Lower lobe of right lung (tissue), 2 donors: ENCODE results near the gene PRKG1. TPM values are rescaled to one million over a fixed set of nuclear protein-coding genes. Genes with fewer than 3 reads are reported as not detected.

ENCODE experiments used
- ATAC-seq, 2 donors: fragments of 200-7000 bp; cut with Tn5 transposase; one replicate each; pipeline ENCODE4 v1.9.1; 2020 to 2022; ENCODE audit warnings: mild to moderate bottlenecking in 2 of 2, moderate library complexity in 2 of 2
- DNase-seq: peaks from one replicate; pipeline ENCODE4 v3.0.0-alpha.2; 2020
- H3K27ac ChIP-seq: fragments of 200-600 bp; one replicate; pipeline ENCODE4 v1.8.0; 2022
- H3K27me3 ChIP-seq: fragments of 200-600 bp; one replicate; pipeline ENCODE4 v1.8.0; 2022; ENCODE audit warnings: low read depth
- H3K36me3 ChIP-seq: fragments of 200-600 bp; one replicate; pipeline ENCODE4 v1.8.0; 2022; ENCODE audit warnings: mild to moderate bottlenecking
- H3K4me1 ChIP-seq: fragments of 200-600 bp; one replicate; pipeline ENCODE4 v1.8.0; 2022
- H3K4me3 ChIP-seq: fragments of 200-600 bp; one replicate; pipeline ENCODE4 v1.8.0; 2022; ENCODE audit warnings: mild to moderate bottlenecking
- H3K9me3 ChIP-seq: fragments of 200-600 bp; one replicate; pipeline ENCODE4 v1.8.0; 2022
- intact Hi-C: fragments of 100-400 bp; cut with DNase I; formaldehyde crosslinking; loops from one replicate; pipeline ENCODE4 v1.11.0; 2022
- total RNA-seq: library from RNA; stranded (reverse); fragmentation: NEBNext Ultra II Directional; extraction: Animal tissue kit (Norgen Biotek cat#: 25700); gene quantifications from one replicate; pipeline ENCODE4 v1.2.1, GENCODE V29; 2021
- TF ChIP-seq, protein P1 (sequence below): fragments of 200-600 bp; IDR thresholded peaks from one replicate; pipeline ENCODE4 v1.8.0; 2022; ENCODE audit warnings: antibody characterized with exemption, mild to moderate bottlenecking
- donor health status: DM: no; HTN: yes; CAD: no; lungs with severe emphysema.

The PRKG1 gene
- total RNA-seq, 1 donor from 2014 or later, result 23.6 TPM

DNA sequence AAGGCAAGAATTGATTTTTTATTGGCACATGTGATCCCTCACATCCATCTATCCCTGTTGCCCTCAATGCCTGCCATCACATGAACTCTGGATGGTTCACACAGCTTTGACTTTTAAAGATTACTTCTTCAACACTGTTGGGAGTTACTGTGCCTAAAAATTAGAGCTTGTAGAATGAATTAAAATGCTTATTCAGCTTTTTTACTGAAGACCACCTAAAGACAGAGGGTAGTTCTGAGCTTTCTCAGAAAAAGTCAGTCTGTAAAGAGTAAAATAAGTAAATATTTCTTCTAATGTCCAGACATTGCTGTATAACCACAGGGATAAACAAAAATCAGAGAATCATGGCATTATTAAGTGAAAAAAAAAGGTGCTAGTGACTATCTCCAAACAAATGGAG, 718.4 kb downstream of the PRKG1 start:
- TF ChIP-seq, protein P1, sequence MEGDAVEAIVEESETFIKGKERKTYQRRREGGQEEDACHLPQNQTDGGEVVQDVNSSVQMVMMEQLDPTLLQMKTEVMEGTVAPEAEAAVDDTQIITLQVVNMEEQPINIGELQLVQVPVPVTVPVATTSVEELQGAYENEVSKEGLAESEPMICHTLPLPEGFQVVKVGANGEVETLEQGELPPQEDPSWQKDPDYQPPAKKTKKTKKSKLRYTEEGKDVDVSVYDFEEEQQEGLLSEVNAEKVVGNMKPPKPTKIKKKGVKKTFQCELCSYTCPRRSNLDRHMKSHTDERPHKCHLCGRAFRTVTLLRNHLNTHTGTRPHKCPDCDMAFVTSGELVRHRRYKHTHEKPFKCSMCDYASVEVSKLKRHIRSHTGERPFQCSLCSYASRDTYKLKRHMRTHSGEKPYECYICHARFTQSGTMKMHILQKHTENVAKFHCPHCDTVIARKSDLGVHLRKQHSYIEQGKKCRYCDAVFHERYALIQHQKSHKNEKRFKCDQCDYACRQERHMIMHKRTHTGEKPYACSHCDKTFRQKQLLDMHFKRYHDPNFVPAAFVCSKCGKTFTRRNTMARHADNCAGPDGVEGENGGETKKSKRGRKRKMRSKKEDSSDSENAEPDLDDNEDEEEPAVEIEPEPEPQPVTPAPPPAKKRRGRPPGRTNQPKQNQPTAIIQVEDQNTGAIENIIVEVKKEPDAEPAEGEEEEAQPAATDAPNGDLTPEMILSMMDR, result no peak
- no peaks in the 10 kb centered on the region for H3K36me3 ChIP-seq
- ATAC-seq (no peak), DNase-seq (no peak)
- peaks cover 14% of the 10 kb centered on the region for H3K9me3 ChIP-seq
- H3K27ac ChIP-seq, result no peak overlapping the region
- no peaks in the 10 kb centered on the region for H3K27me3 ChIP-seq
- no peak overlapping the region for H3K4me3 ChIP-seq
- H3K4me1 ChIP-seq, result no peaks in the 10 kb centered on the region
- intact Hi-C loops, result no loop called here

DNA sequence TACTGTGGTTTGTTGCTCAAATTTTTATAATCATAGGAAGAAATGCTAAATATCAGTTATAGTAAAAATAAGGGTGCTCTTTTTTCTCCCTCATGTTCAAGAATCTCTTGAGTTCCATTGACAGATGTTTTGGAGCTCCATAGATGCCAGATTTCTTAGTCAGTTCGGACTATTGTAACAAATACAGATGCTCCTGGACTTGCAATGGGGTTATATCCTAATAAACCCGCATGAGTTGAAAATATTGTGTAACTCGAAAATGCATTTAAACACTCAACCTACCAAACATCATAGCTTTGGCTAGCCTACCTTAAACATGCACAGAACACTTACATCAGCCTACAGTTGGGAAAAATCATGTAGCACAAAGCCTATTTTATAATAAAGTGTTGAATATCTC, 725.8 kb downstream of the PRKG1 start:
- no peak for DNase-seq
- intact Hi-C loops, result no loop called here
- ATAC-seq, result no peak
- TF ChIP-seq, protein P1, result no peak
- Histone ChIP-seq H3K36me3 (no peaks in the 10 kb centered on the region), H3K9me3 (no peaks in the 10 kb centered on the region), H3K27ac (no peak overlapping the region), H3K4me3 (no peak overlapping the region), H3K4me1 (no peaks in the 10 kb centered on the region), H3K27me3 (no peaks in the 10 kb centered on the region)

- intact Hi-C loops, result no loop called here
- Histone ChIP-seq H3K27me3 (no peaks in the 10 kb centered on the region), H3K36me3 (no peaks in the 10 kb centered on the region), H3K4me3 (no peak overlapping the region), H3K27ac (no peak overlapping the region), H3K4me1 (no peaks in the 10 kb centered on the region), H3K9me3 (no peaks in the 10 kb centered on the region)
- DNase-seq (no peak), ATAC-seq (no peak)
- TF ChIP-seq, protein P1, result no peak
Observed at GRCh38 chr10:51800725-51801424, 726.6 kb downstream of the PRKG1 start.

DNA sequence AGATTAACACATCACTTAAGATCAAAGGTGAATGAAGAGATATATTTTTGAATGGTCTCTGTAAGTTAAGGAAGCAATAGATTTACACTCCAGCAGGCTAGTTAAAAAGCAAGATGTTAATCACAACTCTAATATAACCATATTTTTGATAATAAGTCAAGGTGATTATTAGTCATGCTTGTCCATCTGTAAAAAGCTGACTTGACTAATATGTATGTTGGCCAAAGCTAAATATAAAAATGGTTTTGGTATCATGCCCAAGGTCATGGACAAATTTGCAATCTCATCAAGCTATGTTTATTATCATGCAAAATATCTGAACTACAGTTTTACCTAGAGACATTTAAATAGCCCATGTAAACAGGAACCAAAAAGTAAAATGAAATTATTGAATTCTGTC, 727.7 kb downstream of the PRKG1 start:
- ATAC-seq (no peak), DNase-seq (no peak)
- H3K27me3 ChIP-seq, result no peaks in the 10 kb centered on the region
- H3K27ac ChIP-seq, result no peak overlapping the region
- no peak overlapping the region for H3K4me3 ChIP-seq
- no peaks in the 10 kb centered on the region for H3K36me3 ChIP-seq
- TF ChIP-seq, protein P1, result no peak
- H3K4me1 ChIP-seq, result no peaks in the 10 kb centered on the region
- intact Hi-C loops, result no loop called here
- H3K9me3 ChIP-seq, result no peaks in the 10 kb centered on the region

DNA sequence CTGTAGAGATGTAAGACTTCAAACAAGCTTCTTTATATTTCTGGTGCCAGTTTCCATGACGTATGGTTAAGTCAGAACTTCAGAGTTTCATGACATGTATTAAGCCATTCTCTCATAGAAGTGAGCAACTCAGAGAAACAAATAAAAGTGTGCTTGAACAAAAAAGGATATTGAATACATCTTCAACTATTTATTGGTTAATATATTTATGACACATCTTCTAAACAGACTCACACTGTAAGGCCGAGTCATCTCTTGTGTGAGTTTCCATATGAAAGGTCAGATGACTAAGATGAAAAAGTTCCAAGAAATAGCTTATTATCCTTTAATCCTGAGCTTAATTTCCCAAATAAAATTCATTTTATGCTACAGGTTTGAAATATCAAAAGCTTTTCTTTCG, 730.6 kb downstream of the PRKG1 start:
- TF ChIP-seq, protein P1, result no peak
- no peak overlapping the region for H3K4me3 ChIP-seq
- no peaks in the 10 kb centered on the region for H3K27me3 ChIP-seq
- no peak overlapping the region for H3K27ac ChIP-seq
- ATAC-seq (no peak), DNase-seq (no peak)
- H3K36me3 ChIP-seq, result no peaks in the 10 kb centered on the region
- intact Hi-C loops, result no loop called here
- no peaks in the 10 kb centered on the region for H3K9me3 ChIP-seq
- no peaks in the 10 kb centered on the region for H3K4me1 ChIP-seq
